ENCODE measurements around the gene IL22RA1.

GRCh38 chr1:24130385-24130784 is 12.6 kb downstream of the IL22RA1 start:
- TF ChIP-seq POLR2A (IDR thresholded peaks at IDR 0.05) (no peak), EP300 (IDR thresholded peaks at IDR 0.05) (no peak), POLR2AphosphoS5 (IDR thresholded peaks at IDR 0.05) (no peak)
